Endothelial cell (in vitro differentiated cells): ENCODE measurements around the gene COL16A1. TPM values are rescaled to one million over a fixed set of nuclear protein-coding genes. Genes with fewer than 3 reads are reported as not detected.

Experiments used
- DNase-seq: peaks from one replicate; pipeline ENCODE4 v3.0.0; 2021; ENCODE audit warnings: low spot score
- H3K27ac Mint-ChIP-seq: one replicate; pipeline ENCODE4 v1.8.0; 2021; ENCODE audit warnings: mixed read lengths, inconsistent platforms; ENCODE audit not compliant: unreplicated experiment
- H3K27me3 Mint-ChIP-seq: one replicate; pipeline ENCODE4 v1.8.0; 2021; ENCODE audit warnings: mild to moderate bottlenecking, moderate library complexity, mixed read lengths, inconsistent platforms; ENCODE audit not compliant: unreplicated experiment
- H3K36me3 Mint-ChIP-seq: one replicate; pipeline ENCODE4 v1.8.0; 2021; ENCODE audit warnings: mild to moderate bottlenecking, low read depth, mixed read lengths, inconsistent platforms; ENCODE audit not compliant: unreplicated experiment
- H3K4me1 Mint-ChIP-seq: one replicate; pipeline ENCODE4 v1.8.0; 2021; ENCODE audit warnings: mild to moderate bottlenecking, mixed read lengths, inconsistent platforms; ENCODE audit not compliant: unreplicated experiment
- H3K4me3 Mint-ChIP-seq: one replicate; pipeline ENCODE4 v1.8.0; 2021; ENCODE audit warnings: mild to moderate bottlenecking, mixed read lengths, inconsistent platforms; ENCODE audit not compliant: unreplicated experiment
- H3K9me3 Mint-ChIP-seq: one replicate; pipeline ENCODE4 v1.8.0; 2021; ENCODE audit warnings: mixed read lengths, inconsistent platforms; ENCODE audit not compliant: unreplicated experiment
- CTCF ChIP-seq: fragments of 200-600 bp; sonication (generic); IDR thresholded peaks from one replicate; pipeline ENCODE4 v1.5.0; 2021; ENCODE audit warnings: antibody characterized with exemption; ENCODE audit not compliant: unreplicated experiment
- total RNA-seq: library from RNA; stranded (reverse); fragmentation: NEBNext Ultra II Directional; extraction: Animal tissue kit (Norgen Biotek cat#: 25700); gene quantifications from one replicate; pipeline ENCODE4 v1.2.1, GENCODE V29; 2021; ENCODE audit not compliant: unreplicated experiment

Gene COL16A1
- total RNA-seq, 1 donor from 2014 or later = 5.3 TPM

GRCh38 chr1:31679091-31679490 lies 24.7 kb downstream of the COL16A1 start:
- TF ChIP-seq CTCF = no peak
- Mint-ChIP-seq H3K4me1 (no peaks in the 10 kb centered on the region), H3K4me3 (no peak overlapping the region), H3K9me3 (no peaks in the 10 kb centered on the region), H3K27me3 (peaks cover 2% of the 10 kb centered on the region), H3K36me3 (no peaks in the 10 kb centered on the region), H3K27ac (no peak overlapping the region)
- no peak for DNase-seq

GRCh38 chr1:31678681-31679080 lies 25.1 kb downstream of the COL16A1 start:
- Mint-ChIP-seq H3K36me3 (no peaks in the 10 kb centered on the region), H3K27me3 (peaks cover 1% of the 10 kb centered on the region), H3K4me1 (no peaks in the 10 kb centered on the region), H3K4me3 (no peak overlapping the region), H3K9me3 (no peaks in the 10 kb centered on the region), H3K27ac (no peak overlapping the region)
- no peak for TF ChIP-seq CTCF
- no peak for DNase-seq

GRCh38 chr1:31677949-31678348 lies 25.9 kb downstream of the COL16A1 start:
- H3K4me1 Mint-ChIP-seq = no peaks in the 10 kb centered on the region
- TF ChIP-seq CTCF = no peak
- no peaks in the 10 kb centered on the region for H3K9me3 Mint-ChIP-seq
- no peaks in the 10 kb centered on the region for H3K36me3 Mint-ChIP-seq
- peaks cover 1% of the 10 kb centered on the region for H3K27me3 Mint-ChIP-seq
- no peak for DNase-seq
- no peak overlapping the region for H3K27ac Mint-ChIP-seq
- H3K4me3 Mint-ChIP-seq = no peak overlapping the region

GRCh38 chr1:31677401-31677800 lies 26.4 kb downstream of the COL16A1 start:
- Mint-ChIP-seq H3K9me3 (no peaks in the 10 kb centered on the region), H3K36me3 (no peaks in the 10 kb centered on the region), H3K27ac (no peak overlapping the region), H3K27me3 (peaks cover 1% of the 10 kb centered on the region), H3K4me1 (no peaks in the 10 kb centered on the region), H3K4me3 (no peak overlapping the region)
- no peak for TF ChIP-seq CTCF
- DNase-seq = no peak

GRCh38 chr1:31675756-31676155 lies 28.1 kb downstream of the COL16A1 start:
- Mint-ChIP-seq H3K4me1 (no peaks in the 10 kb centered on the region), H3K36me3 (no peaks in the 10 kb centered on the region), H3K27ac (no peak overlapping the region), H3K4me3 (no peak overlapping the region), H3K27me3 (peaks cover 4% of the 10 kb centered on the region), H3K9me3 (no peaks in the 10 kb centered on the region)
- no peak for TF ChIP-seq CTCF
- DNase-seq = no peak
